ENCODE results near the gene ITPKC. TPM values are rescaled to one million over a fixed set of nuclear protein-coding genes. Genes with fewer than 3 reads are reported as not detected.

ITPKC gene
- total RNA-seq, 1 donor from 2014 or later, result 7.0 TPM

DNA sequence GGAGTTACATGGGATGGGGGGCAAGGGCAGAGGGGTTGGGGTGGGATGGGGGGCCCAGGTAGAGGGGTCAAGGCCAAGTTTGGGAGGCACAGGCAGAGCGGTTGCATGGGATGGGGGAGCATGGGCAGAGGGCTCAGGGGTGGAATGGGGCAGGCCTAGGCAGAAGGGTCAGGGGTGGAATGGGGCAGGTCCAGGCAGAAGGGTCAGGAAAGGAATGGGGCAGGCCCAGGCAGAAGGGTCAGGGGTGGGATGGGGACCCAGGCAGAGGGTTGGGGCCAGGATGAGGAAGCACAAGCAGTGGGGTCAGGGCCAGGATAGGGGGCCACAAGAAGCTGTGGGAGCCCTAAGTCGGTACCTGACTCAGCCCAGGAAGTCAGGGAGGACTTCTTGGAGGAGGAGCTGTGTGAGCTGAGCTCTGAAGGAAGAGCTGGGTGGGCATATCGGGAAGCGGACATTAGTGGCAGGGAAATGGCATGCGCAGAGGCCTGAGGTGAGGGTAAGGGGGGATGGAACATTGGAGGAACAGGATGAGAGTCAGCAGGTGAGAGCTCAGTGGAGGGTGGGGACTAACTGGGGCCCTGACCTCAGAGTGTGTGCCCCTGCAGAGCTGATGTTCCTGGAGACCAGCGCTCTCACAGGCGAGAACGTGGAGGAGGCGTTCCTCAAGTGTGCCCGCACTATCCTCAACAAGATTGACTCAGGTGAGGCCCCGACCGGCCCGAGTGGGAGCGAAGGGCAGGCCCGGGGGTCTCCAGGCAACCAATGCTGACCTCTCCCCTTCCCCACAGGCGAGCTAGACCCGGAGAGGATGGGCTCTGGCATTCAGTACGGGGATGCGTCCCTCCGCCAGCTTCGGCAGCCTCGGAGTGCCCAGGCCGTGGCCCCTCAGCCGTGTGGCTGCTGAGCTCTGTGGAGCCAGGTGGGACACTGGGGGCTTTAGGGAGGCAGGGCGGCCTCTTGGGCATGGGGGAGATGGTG is 69.4 kb downstream of the ITPKC start:
- DNase-seq (ENCODE audit: low spot score) (no peak), ATAC-seq (no peak)

Other genes starting within 250 kb of the ITPKC start
- 15.2 TPM for gene SHKBP1, start 140.2 kb upstream of the ITPKC start, total RNA-seq
- gene LTBP4, start 115.7 kb upstream of the ITPKC start, total RNA-seq, result 41.6 TPM
- 21.7 TPM for gene NUMBL, start 26.5 kb upstream of the ITPKC start, total RNA-seq
- 43.5 TPM for gene COQ8B, start 226 bp upstream of the ITPKC start, total RNA-seq
- gene ACTMAP, start 33.4 kb downstream of the ITPKC start, total RNA-seq, result 8.9 TPM
- 23.6 TPM for gene SNRPA, start 34.1 kb downstream of the ITPKC start, total RNA-seq
- gene MIA, start 58.4 kb downstream of the ITPKC start, total RNA-seq, result 0.43 TPM
- 9.0 TPM for gene RAB4B, start 61.1 kb downstream of the ITPKC start, total RNA-seq
- gene EGLN2, start 82.1 kb downstream of the ITPKC start, total RNA-seq, result 42.2 TPM
- 2,152 TPM for gene CYP2A6, start 133.3 kb downstream of the ITPKC start, total RNA-seq
- gene CYP2A7, start 165.1 kb downstream of the ITPKC start, total RNA-seq, result 485 TPM

All from left lobe of liver (tissue), 2 donors.